ENCODE data around the gene CTDP1.
"Not testable (repeated sequence)": the region's sequence is repeated elsewhere in the genome, so short reads cannot be mapped to it uniquely, and the experiment has no call there.

CTDP1 gene

GRCh38 chr18:79748321-79749180 lies 68.9 kb downstream of the CTDP1 start:
- DNase-seq: no peak

- no peak for DNase-seq
These were observed 69.9 kb downstream of the CTDP1 start for GRCh38 chr18:79749251-79750191.

GRCh38 chr18:79750980-79751571 lies 71.5 kb downstream of the CTDP1 start:
- no peak for DNase-seq

- not testable (repeated sequence) for DNase-seq
These were observed 72.4 kb downstream of the CTDP1 start for GRCh38 chr18:79751918-79752578.

- not testable (repeated sequence) for DNase-seq
These were observed 73.3 kb downstream of the CTDP1 start for GRCh38 chr18:79752946-79753345.

- no peak for DNase-seq
These were observed 73.8 kb downstream of the CTDP1 start for GRCh38 chr18:79753391-79753851.

GRCh38 chr18:79754022-79754761 lies 74.6 kb downstream of the CTDP1 start:
- no peak for DNase-seq

GRCh38 chr18:79754831-79755351 lies 75.3 kb downstream of the CTDP1 start:
- DNase-seq: no peak

- DNase-seq: no peak
These were observed 76.0 kb downstream of the CTDP1 start for GRCh38 chr18:79755496-79756142.

- no peak for DNase-seq
These were observed 76.5 kb downstream of the CTDP1 start for GRCh38 chr18:79756143-79756500.

- DNase-seq: no peak
These were observed 77.2 kb downstream of the CTDP1 start for GRCh38 chr18:79756826-79757225.

- DNase-seq: no peak
These were observed 80.7 kb downstream of the CTDP1 start for GRCh38 chr18:79760348-79760747.

- DNase-seq: no peak
These were observed 81.3 kb downstream of the CTDP1 start for GRCh38 chr18:79760881-79761280.

- DNase-seq: no peak
These were observed 83.8 kb downstream of the CTDP1 start for GRCh38 chr18:79763407-79763806.

GRCh38 chr18:79764131-79764530 lies 84.5 kb downstream of the CTDP1 start:
- no peak for DNase-seq

- DNase-seq: no peak
These were observed 86.1 kb downstream of the CTDP1 start for GRCh38 chr18:79765491-79766245.

- no peak for DNase-seq
These were observed 86.7 kb downstream of the CTDP1 start for GRCh38 chr18:79766308-79766707.

GRCh38 chr18:79768745-79769144 lies 89.1 kb downstream of the CTDP1 start:
- DNase-seq: no peak

GRCh38 chr18:79769698-79770500 lies 90.3 kb downstream of the CTDP1 start:
- no peak for DNase-seq

GRCh38 chr18:79770501-79770815 lies 90.9 kb downstream of the CTDP1 start:
- DNase-seq: no peak
